ENCODE data around the gene DNAH17.
A peak's percentile ranks its signal among the peaks of the same experiment; 100 is the strongest.

The DNAH17 gene

DNA sequence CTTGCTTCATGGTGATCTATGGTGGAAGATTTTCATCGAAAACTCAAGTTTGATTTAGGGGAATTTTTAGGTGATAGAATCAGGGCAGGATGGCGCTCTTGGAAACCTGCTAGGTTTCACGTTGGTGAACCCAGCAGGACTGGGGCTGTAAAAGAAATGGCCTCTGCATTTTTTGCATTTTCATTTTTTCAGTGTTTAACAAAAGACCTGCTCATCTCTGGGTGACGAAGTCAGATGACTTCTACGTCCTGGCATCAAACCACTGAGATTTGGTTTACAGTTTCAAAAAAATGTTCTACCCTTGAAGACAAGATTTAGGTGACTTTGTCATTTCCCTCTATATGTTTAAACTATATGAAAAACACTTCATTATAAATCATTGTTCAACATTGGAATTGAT, 196.8 kb downstream of the DNAH17 start:
- Histone ChIP-seq H3K36me3 (ENCODE audit: control insufficient read depth, insufficient read depth, low read length) (no peaks in the 10 kb centered on the region), H2AFZ (no peak overlapping the region), H3K4me2 (ENCODE audit: low read length) (no peak overlapping the region), H3K27ac (no peak overlapping the region), H3K4me3 (ENCODE audit: low read depth, low read length) (no peak overlapping the region), H3K9me3 (ENCODE audit: control insufficient read depth, low read length) (no peaks in the 10 kb centered on the region), H3K79me2 (peaks cover 39% of the 10 kb centered on the region), H3K9ac (no peak overlapping the region), H3K27me3 (ENCODE audit: control insufficient read depth, insufficient read depth, low read length) (no peaks in the 10 kb centered on the region), H3K4me1 (peaks cover 2% of the 10 kb centered on the region)
- TF ChIP-seq, protein P1, sequence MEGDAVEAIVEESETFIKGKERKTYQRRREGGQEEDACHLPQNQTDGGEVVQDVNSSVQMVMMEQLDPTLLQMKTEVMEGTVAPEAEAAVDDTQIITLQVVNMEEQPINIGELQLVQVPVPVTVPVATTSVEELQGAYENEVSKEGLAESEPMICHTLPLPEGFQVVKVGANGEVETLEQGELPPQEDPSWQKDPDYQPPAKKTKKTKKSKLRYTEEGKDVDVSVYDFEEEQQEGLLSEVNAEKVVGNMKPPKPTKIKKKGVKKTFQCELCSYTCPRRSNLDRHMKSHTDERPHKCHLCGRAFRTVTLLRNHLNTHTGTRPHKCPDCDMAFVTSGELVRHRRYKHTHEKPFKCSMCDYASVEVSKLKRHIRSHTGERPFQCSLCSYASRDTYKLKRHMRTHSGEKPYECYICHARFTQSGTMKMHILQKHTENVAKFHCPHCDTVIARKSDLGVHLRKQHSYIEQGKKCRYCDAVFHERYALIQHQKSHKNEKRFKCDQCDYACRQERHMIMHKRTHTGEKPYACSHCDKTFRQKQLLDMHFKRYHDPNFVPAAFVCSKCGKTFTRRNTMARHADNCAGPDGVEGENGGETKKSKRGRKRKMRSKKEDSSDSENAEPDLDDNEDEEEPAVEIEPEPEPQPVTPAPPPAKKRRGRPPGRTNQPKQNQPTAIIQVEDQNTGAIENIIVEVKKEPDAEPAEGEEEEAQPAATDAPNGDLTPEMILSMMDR (IDR thresholded peaks at IDR 0.05): no peak

- no peaks in the 10 kb centered on the region for H3K9me3 ChIP-seq (ENCODE audit: control insufficient read depth, low read length)
- H2AFZ ChIP-seq: peak overlapping the region; percentile 86
- peaks cover 6% of the 10 kb centered on the region for H3K4me1 ChIP-seq
- no peaks in the 10 kb centered on the region for H3K27me3 ChIP-seq (ENCODE audit: control insufficient read depth, insufficient read depth, low read length)
- peak overlapping the region; percentile 79 for H3K4me3 ChIP-seq (ENCODE audit: low read depth, low read length)
- no peaks in the 10 kb centered on the region for H3K36me3 ChIP-seq (ENCODE audit: control insufficient read depth, insufficient read depth, low read length)
- peak overlapping the region; percentile 94 for H3K4me2 ChIP-seq (ENCODE audit: low read length)
- TF ChIP-seq, protein P1 (IDR thresholded peaks at IDR 0.05): no peak
- H3K27ac ChIP-seq: peak overlapping the region; percentile 68
- H3K79me2 ChIP-seq: peaks cover 39% of the 10 kb centered on the region
- H3K9ac ChIP-seq: peak overlapping the region; percentile 89
Measured at GRCh38 chr17:78379131-78379491, 198.1 kb downstream of the DNAH17 start.

DNA sequence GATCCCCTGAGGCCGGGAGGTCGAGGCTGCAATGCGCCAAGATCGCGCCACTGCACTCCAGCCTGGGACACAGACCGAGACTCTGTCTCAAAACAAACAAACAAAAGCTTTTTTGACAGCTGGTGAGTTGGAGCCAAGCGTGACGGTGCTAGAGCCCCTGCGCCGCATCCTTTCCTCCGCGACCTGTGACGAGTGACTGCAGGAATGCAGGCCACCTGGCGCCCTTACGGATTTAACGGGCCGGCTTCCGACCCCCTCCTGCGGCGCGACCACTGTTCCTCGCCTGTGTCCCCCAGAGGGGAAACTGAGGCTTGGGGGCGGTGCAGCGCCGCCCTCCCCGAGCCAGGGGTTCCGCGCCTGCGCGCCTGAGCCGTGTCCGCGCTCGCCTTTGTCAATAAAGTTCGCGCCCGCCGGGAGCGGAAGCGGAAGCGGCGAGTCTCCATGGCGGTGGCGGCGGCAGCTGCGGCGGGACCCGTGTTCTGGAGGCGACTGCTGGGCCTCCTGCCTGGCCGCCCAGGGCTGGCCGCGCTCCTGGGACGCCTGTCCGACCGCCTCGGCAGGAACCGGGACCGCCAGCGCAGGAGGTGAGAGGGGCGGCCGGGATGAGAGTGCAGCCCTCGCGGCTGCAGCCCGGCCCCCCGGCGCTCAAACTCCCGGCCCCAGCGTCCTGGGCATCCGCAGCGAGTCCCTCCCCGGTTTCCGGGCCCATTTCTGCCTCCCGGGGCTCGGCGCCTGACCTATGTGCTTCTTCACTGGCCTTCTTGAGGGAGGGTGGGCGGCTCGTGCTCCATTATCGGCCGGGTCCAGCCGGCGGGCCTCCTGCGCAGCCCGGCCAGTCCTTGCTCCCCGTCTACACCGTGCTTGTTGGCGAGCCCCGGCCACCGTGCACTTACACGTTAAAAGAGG, 198.7 kb downstream of the DNAH17 start, which contains the start of gene PGS1:
Gene PGS1, plus strand, starts transcription at position 425 of the 906 bp plus-strand sequence. Its CDS starts 17 bp downstream, at position 442.
- no peaks in the 10 kb centered on the region for H3K9me3 ChIP-seq (ENCODE audit: control insufficient read depth, low read length)
- H3K4me3 ChIP-seq (ENCODE audit: low read depth, low read length): peak within 1 kb of the TSS; percentile 79
- H3K27ac ChIP-seq: peak within 1 kb of the TSS; percentile 68
- H3K4me1 ChIP-seq: peaks cover 6% of the 10 kb centered on the region
- peak within 1 kb of the TSS; percentile 86 for H2AFZ ChIP-seq
- peak within 1 kb of the TSS; percentile 89 for H3K9ac ChIP-seq
- peak within 1 kb of the TSS; percentile 94 for H3K4me2 ChIP-seq (ENCODE audit: low read length)
- peaks cover 39% of the 10 kb centered on the region for H3K79me2 ChIP-seq
- H3K27me3 ChIP-seq (ENCODE audit: control insufficient read depth, insufficient read depth, low read length): no peaks in the 10 kb centered on the region
- H3K36me3 ChIP-seq (ENCODE audit: control insufficient read depth, insufficient read depth, low read length): no peaks in the 10 kb centered on the region
- TF ChIP-seq, protein P1 (IDR thresholded peaks at IDR 0.05): no peak

GRCh38 chr17:78377858-78378224, 199.4 kb downstream of the DNAH17 start:
- TF ChIP-seq, protein P1 (IDR thresholded peaks at IDR 0.05): no peak
- H3K27me3 ChIP-seq (ENCODE audit: control insufficient read depth, insufficient read depth, low read length): no peaks in the 10 kb centered on the region
- no peak overlapping the region for H3K9ac ChIP-seq
- H3K4me1 ChIP-seq: peaks cover 6% of the 10 kb centered on the region
- no peaks in the 10 kb centered on the region for H3K36me3 ChIP-seq (ENCODE audit: control insufficient read depth, insufficient read depth, low read length)
- peak overlapping the region; percentile 86 for H2AFZ ChIP-seq
- H3K9me3 ChIP-seq (ENCODE audit: control insufficient read depth, low read length): no peaks in the 10 kb centered on the region
- H3K27ac ChIP-seq: peak overlapping the region; percentile 68
- H3K79me2 ChIP-seq: peaks cover 37% of the 10 kb centered on the region
- peak overlapping the region; percentile 94 for H3K4me2 ChIP-seq (ENCODE audit: low read length)
- H3K4me3 ChIP-seq (ENCODE audit: low read depth, low read length): peak overlapping the region; percentile 79
